ENCODE measurements around the gene PPFIA4.
A peak's percentile ranks its signal among the peaks of the same experiment; 100 is the strongest.
"Not testable (repeated sequence)": the region's sequence is repeated elsewhere in the genome, so short reads cannot be mapped to it uniquely, and the experiment has no call there.

PPFIA4 gene

GRCh38 chr1:202998836-202999750 is 27.2 kb upstream of the PPFIA4 start:
- CTCF ChIA-PET = interaction anchor here (0.5 to 3.9 kb wide), 38 partner anchors 8 to 397 kb away, joined by 3 to 53 read pairs (median 4); partner anchors contain the start of genes CYB5R1 and TMEM183A
- H3K4me3 ChIP-seq (ENCODE audit: low read depth, low read length) = peak overlapping the region; percentile 36
- POLR2A ChIA-PET = no interaction called here
- DNase-seq (ENCODE audit: low read depth, low spot score) = peak; percentile 5
- TF ChIP-seq CTCF (IDR thresholded peaks at IDR 0.05; ENCODE audit: insufficient read depth, low read length, missing control alignments) = peak; percentile 49

GRCh38 chr1:203000217-203000944 is 25.9 kb upstream of the PPFIA4 start:
- no peak for DNase-seq (ENCODE audit: low read depth, low spot score)
- no peak overlapping the region for H3K4me3 ChIP-seq (ENCODE audit: low read depth, low read length)
- CTCF ChIA-PET = interaction anchor here (0.8 to 3.9 kb wide), 19 partner anchors 10 to 272 kb away, joined by 3 to 53 read pairs (median 4); no protein-coding TSS in a partner anchor
- no peak for TF ChIP-seq CTCF (IDR thresholded peaks at IDR 0.05; ENCODE audit: insufficient read depth, low read length, missing control alignments)
- POLR2A ChIA-PET = no interaction called here

- POLR2A ChIA-PET = no interaction called here
These were observed 24.3 kb upstream of the PPFIA4 start for GRCh38 chr1:203001986-203002385.

GRCh38 chr1:203002951-203003350 is 23.3 kb upstream of the PPFIA4 start:
- no peak for TF ChIP-seq CTCF (IDR thresholded peaks at IDR 0.05; ENCODE audit: insufficient read depth, low read length, missing control alignments)
- CTCF ChIA-PET = interaction anchor here (0.7 to 1.0 kb wide), 4 partner anchors 10 to 264 kb away, joined by 3 to 5 read pairs (median 3); no protein-coding TSS in a partner anchor

More at GRCh38 chr1:203001986-203002385, 24.3 kb upstream of the PPFIA4 start:
- DNase-seq (ENCODE audit: low read depth, low spot score) = no peak
- CTCF ChIA-PET = interaction anchor here (1.1 to 3.9 kb wide), 4 partner anchors 8 to 34 kb away, joined by 3 to 53 read pairs (median 5); no protein-coding TSS in a partner anchor
- TF ChIP-seq CTCF (IDR thresholded peaks at IDR 0.05; ENCODE audit: insufficient read depth, low read length, missing control alignments) = no peak
- H3K4me3 ChIP-seq (ENCODE audit: low read depth, low read length) = no peak overlapping the region

GRCh38 chr1:203005395-203006142 is 20.7 kb upstream of the PPFIA4 start:
- CTCF ChIA-PET = interaction anchor here (1.1 to 3.2 kb wide), 7 partner anchors 8 to 269 kb away, joined by 3 to 19 read pairs (median 4); no protein-coding TSS in a partner anchor
- H3K4me3 ChIP-seq (ENCODE audit: low read depth, low read length); POLR2A ChIA-PET; DNase-seq (ENCODE audit: low read depth, low spot score): not testable (repeated sequence)

More at GRCh38 chr1:203002951-203003350, 23.3 kb upstream of the PPFIA4 start:
- no peak overlapping the region for H3K4me3 ChIP-seq (ENCODE audit: low read depth, low read length)
- no peak for DNase-seq (ENCODE audit: low read depth, low spot score)
- POLR2A ChIA-PET = no interaction called here
